ENCODE results near the gene COMT.

Gene COMT

GRCh38 chr22:19983741-19984140 is 42.2 kb downstream of the COMT start:
- no peak overlapping the region for H3K4me3 ChIP-seq (ENCODE audit: low read depth, low read length)
- TF ChIP-seq, protein P1, sequence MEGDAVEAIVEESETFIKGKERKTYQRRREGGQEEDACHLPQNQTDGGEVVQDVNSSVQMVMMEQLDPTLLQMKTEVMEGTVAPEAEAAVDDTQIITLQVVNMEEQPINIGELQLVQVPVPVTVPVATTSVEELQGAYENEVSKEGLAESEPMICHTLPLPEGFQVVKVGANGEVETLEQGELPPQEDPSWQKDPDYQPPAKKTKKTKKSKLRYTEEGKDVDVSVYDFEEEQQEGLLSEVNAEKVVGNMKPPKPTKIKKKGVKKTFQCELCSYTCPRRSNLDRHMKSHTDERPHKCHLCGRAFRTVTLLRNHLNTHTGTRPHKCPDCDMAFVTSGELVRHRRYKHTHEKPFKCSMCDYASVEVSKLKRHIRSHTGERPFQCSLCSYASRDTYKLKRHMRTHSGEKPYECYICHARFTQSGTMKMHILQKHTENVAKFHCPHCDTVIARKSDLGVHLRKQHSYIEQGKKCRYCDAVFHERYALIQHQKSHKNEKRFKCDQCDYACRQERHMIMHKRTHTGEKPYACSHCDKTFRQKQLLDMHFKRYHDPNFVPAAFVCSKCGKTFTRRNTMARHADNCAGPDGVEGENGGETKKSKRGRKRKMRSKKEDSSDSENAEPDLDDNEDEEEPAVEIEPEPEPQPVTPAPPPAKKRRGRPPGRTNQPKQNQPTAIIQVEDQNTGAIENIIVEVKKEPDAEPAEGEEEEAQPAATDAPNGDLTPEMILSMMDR (IDR thresholded peaks at IDR 0.05; ENCODE audit: control insufficient read depth, extremely low read depth, insufficient read depth): no peak
- no peak for DNase-seq (ENCODE audit: low read depth)

DNA sequence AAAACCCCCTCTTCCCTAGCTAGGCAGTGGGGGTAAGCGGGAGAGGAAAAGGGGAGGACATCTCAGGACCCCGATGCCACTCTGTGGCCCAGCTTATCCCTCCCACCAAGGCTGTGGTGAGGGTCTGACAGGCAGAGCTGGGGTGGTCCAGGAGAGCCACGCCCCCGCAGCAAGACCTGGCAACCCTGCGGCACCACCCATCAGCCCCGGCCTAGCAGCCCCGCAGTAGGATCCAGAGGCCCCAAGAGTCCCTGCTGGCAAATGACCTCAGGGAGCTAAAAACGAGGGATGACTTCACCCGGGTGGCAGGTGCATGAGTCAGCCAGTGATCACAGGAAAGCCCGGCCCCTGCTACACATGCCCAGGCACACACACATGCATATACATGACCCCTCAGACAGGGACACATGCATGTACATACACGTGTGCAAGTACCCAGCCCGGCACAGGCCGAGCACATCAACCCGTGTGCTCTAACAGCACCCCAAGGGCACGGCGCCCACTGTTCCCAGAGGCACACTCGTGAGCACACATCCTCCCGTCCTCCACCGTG is 42.7 kb downstream of the COMT start:
- no peak for DNase-seq (ENCODE audit: low read depth)

DNA sequence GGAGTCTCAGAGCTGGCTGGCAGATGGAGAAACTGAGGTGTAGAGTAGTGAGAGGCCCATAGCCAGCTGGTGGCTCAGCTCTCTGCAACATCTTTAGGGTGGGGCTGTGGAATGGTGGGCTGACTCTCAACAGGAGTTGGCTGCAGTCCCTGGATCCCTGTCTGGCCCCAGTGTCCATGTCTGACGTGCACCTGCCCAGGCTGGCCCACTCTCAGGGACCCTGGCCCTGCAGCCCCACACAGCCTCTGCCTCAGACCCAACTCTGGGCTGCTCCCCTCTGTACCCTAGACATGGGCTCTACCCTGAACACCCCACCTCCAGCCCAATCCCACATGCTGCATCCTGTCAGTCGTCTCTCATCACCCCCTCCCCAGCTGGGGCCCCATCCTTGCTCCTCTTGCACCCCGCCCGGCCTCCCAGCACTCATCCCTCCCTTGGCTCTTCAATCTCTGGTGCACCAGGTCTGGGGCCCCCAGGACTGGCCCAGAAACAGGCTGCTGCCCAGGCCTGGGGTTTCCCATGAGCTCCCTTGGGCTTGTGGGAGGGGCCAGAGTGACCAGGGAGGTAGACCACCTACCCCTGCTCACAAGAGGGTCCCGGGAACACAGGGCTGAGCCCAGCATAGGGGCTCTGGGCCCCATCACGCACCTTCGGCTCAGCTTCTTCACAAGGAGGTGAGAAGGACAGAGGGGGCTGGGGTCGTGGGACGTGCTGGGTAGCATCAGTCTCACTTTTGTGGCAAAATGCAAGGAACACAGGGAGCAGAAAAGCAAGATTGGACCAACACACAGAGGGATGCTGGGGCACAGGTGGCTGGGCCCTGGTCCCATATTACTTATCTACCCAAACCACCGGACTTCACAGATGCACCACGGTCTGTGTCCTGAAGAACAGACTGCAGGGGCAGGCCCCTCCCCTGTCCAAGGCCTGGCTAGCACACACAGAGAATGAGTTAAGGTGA is 43.6 kb downstream of the COMT start:
- TF ChIP-seq, protein P1 (IDR thresholded peaks at IDR 0.05; ENCODE audit: control insufficient read depth, extremely low read depth, insufficient read depth): no peak
- no peak for DNase-seq (ENCODE audit: low read depth)
- H3K4me3 ChIP-seq (ENCODE audit: low read depth, low read length): peak overlapping the region; percentile 80

More for the DNA sequence above, 42.7 kb downstream of the COMT start:
- no peak overlapping the region for H3K4me3 ChIP-seq (ENCODE audit: low read depth, low read length)
- TF ChIP-seq, protein P1 (IDR thresholded peaks at IDR 0.05; ENCODE audit: control insufficient read depth, extremely low read depth, insufficient read depth): no peak

GRCh38 chr22:19986011-19986409 is 44.4 kb downstream of the COMT start:
- TF ChIP-seq, protein P1 (IDR thresholded peaks at IDR 0.05; ENCODE audit: control insufficient read depth, extremely low read depth, insufficient read depth): no peak
- H3K4me3 ChIP-seq (ENCODE audit: low read depth, low read length): peak overlapping the region; percentile 80
- DNase-seq (ENCODE audit: low read depth): no peak

- DNase-seq (ENCODE audit: low read depth): peak; percentile 11
- TF ChIP-seq, protein P1 (IDR thresholded peaks at IDR 0.05; ENCODE audit: control insufficient read depth, extremely low read depth, insufficient read depth): no peak
- H3K4me3 ChIP-seq (ENCODE audit: low read depth, low read length): peak overlapping the region; percentile 80
Observed at GRCh38 chr22:19986410-19987341, 45.1 kb downstream of the COMT start.
